HEK293 (cell line): ENCODE results near the gene CEMIP2.

Source experiments
- GLI2 ChIP-seq: fragments of 450-650 bp; formaldehyde crosslinking; IDR thresholded peaks from 2 replicates; pipeline ENCODE4; 2017; ENCODE audit warnings: missing biosample characterization, missing genetic modification characterization, low read depth, borderline replicate concordance
- GLIS1 ChIP-seq: fragments of 450-650 bp; formaldehyde crosslinking; IDR thresholded peaks from 2 replicates; pipeline ENCODE4 v1.5.1; 2016; ENCODE audit warnings: missing biosample characterization, missing genetic modification characterization
- HOXC10 ChIP-seq: sonication (generic); formaldehyde crosslinking; IDR thresholded peaks from 2 replicates; pipeline ENCODE4 v1.8.1; 2023; ENCODE audit warnings: mild to moderate bottlenecking, missing genetic modification reagents
- IKZF3 ChIP-seq: fragments of 450-650 bp; IDR thresholded peaks from 2 replicates; pipeline ENCODE4 v1.5.0; 2018; ENCODE audit warnings: missing biosample characterization, mild to moderate bottlenecking, missing genetic modification characterization, moderate library complexity
- SCRT2 ChIP-seq: fragments of 450-650 bp; formaldehyde crosslinking; IDR thresholded peaks from 2 replicates; pipeline ENCODE4 v1.5.1; 2016; ENCODE audit warnings: missing biosample characterization, missing genetic modification characterization
- SP3 ChIP-seq: fragments of 450-650 bp; formaldehyde crosslinking; IDR thresholded peaks from 2 replicates; pipeline ENCODE4 v1.5.1; 2016; ENCODE audit warnings: missing biosample characterization, missing genetic modification characterization
- WT1 ChIP-seq: fragments of 450-650 bp; formaldehyde crosslinking; IDR thresholded peaks from 2 replicates; pipeline ENCODE4 v1.5.1; 2016; ENCODE audit warnings: missing biosample characterization, missing genetic modification characterization
- ZBTB48 ChIP-seq: fragments of 450-650 bp; formaldehyde crosslinking; IDR thresholded peaks from 2 replicates; pipeline ENCODE4 v1.5.1; 2016; ENCODE audit warnings: missing biosample characterization, missing genetic modification characterization
- ZBTB8A ChIP-seq: fragments of 450-650 bp; formaldehyde crosslinking; IDR thresholded peaks from 2 replicates; pipeline ENCODE4 v1.5.1; 2016; ENCODE audit warnings: missing biosample characterization, missing genetic modification characterization
- ZFP37 ChIP-seq: fragments of 450-650 bp; formaldehyde crosslinking; IDR thresholded peaks from 2 replicates; pipeline ENCODE4 v1.5.1; 2016; ENCODE audit warnings: missing biosample characterization, missing genetic modification characterization
- ZNF133 ChIP-seq: fragments of 450-650 bp; formaldehyde crosslinking; IDR thresholded peaks from 2 replicates; pipeline ENCODE4 v1.5.1; 2016; ENCODE audit warnings: missing biosample characterization, missing genetic modification characterization
- ZNF138 ChIP-seq: fragments of 450-650 bp; formaldehyde crosslinking; IDR thresholded peaks from 2 replicates; pipeline ENCODE4 v1.5.1; 2016; ENCODE audit warnings: missing biosample characterization, missing genetic modification characterization, borderline replicate concordance
- ZNF146 ChIP-seq: fragments of 450-650 bp; formaldehyde crosslinking; IDR thresholded peaks from 2 replicates; pipeline ENCODE4 v1.5.1; 2016; ENCODE audit warnings: missing biosample characterization, missing genetic modification characterization
- ZNF2 ChIP-seq: fragments of 450-650 bp; formaldehyde crosslinking; IDR thresholded peaks from 2 replicates; pipeline ENCODE4 v1.5.1; 2016; ENCODE audit warnings: missing biosample characterization, missing genetic modification characterization
- ZNF274 ChIP-seq, 2 experiments: fragments of 200-500 bp in 1 of 2; fragments of 450-650 bp in 1 of 2; sonication (Bioruptor generic) in 1 of 2; formaldehyde crosslinking in 1 of 2; IDR thresholded peaks; 2 replicates each; pipeline versions ENCODE4 v1.5.1 to v1.6.1; 2014 to 2016; ENCODE audit warnings: borderline replicate concordance in 1 of 2, inconsistent platforms in 1 of 2, low read length in 1 of 2, missing biosample characterization in 1 of 2, missing genetic modification characterization in 1 of 2
- ZNF335 ChIP-seq: fragments of 450-650 bp; formaldehyde crosslinking; conservative IDR thresholded peaks from 2 replicates; pipeline ENCODE4 v1.5.1; 2016; ENCODE audit warnings: missing biosample characterization, missing genetic modification characterization
- ZNF341 ChIP-seq: fragments of 450-650 bp; formaldehyde crosslinking; IDR thresholded peaks from 2 replicates; pipeline ENCODE4; 2016; ENCODE audit warnings: low read depth, missing biosample characterization, missing genetic modification characterization
- ZNF426 ChIP-seq: fragments of 450-650 bp; formaldehyde crosslinking; IDR thresholded peaks from 2 replicates; pipeline ENCODE4 v1.5.1; 2017; ENCODE audit warnings: missing biosample characterization, missing genetic modification characterization, mild to moderate bottlenecking, inconsistent platforms, moderate library complexity
- ZNF473 ChIP-seq: fragments of 450-650 bp; formaldehyde crosslinking; IDR thresholded peaks from 2 replicates; pipeline ENCODE4 v1.5.1; 2017; ENCODE audit warnings: missing biosample characterization, missing genetic modification characterization
- ZNF610 ChIP-seq: fragments of 450-650 bp; formaldehyde crosslinking; IDR thresholded peaks from 2 replicates; pipeline ENCODE4 v1.5.1; 2016; ENCODE audit warnings: missing biosample characterization, missing genetic modification characterization, borderline replicate concordance
- ZNF843 ChIP-seq: fragments of 450-650 bp; formaldehyde crosslinking; IDR thresholded peaks from 2 replicates; pipeline ENCODE4 v1.5.1; 2016; ENCODE audit warnings: missing biosample characterization, missing genetic modification characterization
- TF ChIP-seq, protein P1 (sequence below): fragments of 450-650 bp; formaldehyde crosslinking; IDR thresholded peaks from 2 replicates; pipeline ENCODE4 v1.5.1; 2017; ENCODE audit warnings: missing biosample characterization, missing genetic modification characterization
- TF ChIP-seq, protein P2 (sequence below): fragments of 450-650 bp; formaldehyde crosslinking; IDR thresholded peaks from 2 replicates; pipeline ENCODE4 v1.5.1; 2016; ENCODE audit warnings: missing biosample characterization, missing genetic modification characterization
- TF ChIP-seq, protein P3 (sequence below): fragments of 450-650 bp; formaldehyde crosslinking; IDR thresholded peaks from 2 replicates; pipeline ENCODE4 v1.5.1; 2016; ENCODE audit warnings: missing biosample characterization, missing genetic modification characterization
- TF ChIP-seq, protein P4 (sequence below): sonication (generic); formaldehyde crosslinking; IDR thresholded peaks from 2 replicates; pipeline ENCODE4 v1.8.1; 2022; ENCODE audit warnings: mild to moderate bottlenecking, moderate library complexity, missing genetic modification reagents
- TF ChIP-seq, protein P5 (sequence below): fragments of 450-650 bp; formaldehyde crosslinking; IDR thresholded peaks from 2 replicates; pipeline ENCODE4 v1.5.1; 2016; ENCODE audit warnings: missing biosample characterization, missing genetic modification characterization

CEMIP2 gene

DNA sequence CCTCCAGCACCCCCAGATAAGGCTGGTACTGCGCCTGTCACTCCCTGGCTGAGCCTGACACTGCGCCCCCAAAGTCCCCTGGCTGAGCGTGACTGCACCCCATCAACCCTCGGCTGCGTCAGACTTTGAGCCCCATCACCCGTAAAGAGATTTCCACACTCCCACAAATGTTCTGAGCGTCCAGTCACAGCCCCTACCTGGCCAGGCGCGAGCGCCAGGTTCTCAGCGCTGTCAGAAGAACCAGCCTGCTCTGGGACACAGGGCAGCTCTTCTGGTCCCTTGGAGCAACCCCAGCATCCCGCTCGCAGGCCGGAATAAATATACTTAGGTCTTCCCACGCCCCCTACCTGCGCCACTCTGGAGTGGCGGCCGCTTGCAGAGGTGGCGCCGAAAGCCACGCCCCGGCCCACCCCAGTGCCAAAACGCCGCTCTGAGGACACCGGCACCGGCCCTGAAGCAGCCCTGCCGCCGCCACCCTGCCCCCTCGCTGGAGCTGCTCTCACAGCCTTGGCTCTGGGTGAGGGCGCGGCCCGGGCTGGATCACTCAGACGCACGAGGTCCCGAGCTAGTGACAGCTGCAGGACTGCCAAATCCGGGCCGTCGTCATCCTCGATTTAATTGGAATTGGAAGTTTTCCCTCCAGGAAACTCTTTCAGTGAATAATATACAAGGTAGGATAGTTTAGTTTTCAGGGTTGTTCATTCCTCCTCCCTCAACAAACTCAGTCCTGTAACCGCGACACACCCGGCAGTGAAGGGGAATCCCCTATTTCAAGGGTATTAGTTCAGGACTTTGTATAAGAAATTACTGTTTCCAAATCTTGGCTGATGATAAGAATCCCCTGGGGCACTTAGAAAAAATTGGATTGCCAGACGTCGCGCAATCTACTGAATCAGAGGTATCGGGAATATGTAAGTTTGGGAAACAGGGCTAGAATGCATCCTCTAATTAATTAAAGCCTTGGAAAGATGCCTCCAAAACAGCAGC, 1.2 kb upstream of the CEMIP2 start (continued):
- TF ChIP-seq, protein P1, sequence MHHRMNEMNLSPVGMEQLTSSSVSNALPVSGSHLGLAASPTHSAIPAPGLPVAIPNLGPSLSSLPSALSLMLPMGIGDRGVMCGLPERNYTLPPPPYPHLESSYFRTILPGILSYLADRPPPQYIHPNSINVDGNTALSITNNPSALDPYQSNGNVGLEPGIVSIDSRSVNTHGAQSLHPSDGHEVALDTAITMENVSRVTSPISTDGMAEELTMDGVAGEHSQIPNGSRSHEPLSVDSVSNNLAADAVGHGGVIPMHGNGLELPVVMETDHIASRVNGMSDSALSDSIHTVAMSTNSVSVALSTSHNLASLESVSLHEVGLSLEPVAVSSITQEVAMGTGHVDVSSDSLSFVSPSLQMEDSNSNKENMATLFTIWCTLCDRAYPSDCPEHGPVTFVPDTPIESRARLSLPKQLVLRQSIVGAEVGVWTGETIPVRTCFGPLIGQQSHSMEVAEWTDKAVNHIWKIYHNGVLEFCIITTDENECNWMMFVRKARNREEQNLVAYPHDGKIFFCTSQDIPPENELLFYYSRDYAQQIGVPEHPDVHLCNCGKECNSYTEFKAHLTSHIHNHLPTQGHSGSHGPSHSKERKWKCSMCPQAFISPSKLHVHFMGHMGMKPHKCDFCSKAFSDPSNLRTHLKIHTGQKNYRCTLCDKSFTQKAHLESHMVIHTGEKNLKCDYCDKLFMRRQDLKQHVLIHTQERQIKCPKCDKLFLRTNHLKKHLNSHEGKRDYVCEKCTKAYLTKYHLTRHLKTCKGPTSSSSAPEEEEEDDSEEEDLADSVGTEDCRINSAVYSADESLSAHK (tag by site-specific recombination): no peak
- no peak for TF ChIP-seq SCRT2 (tag by site-specific recombination)
- no peak for TF ChIP-seq ZNF843 (tag by site-specific recombination)
- peak; percentile 24; the same call in 1 of the 2 replicates for TF ChIP-seq GLIS1 (tag by site-specific recombination)
- TF ChIP-seq HOXC10: no peak
- 0 out of 2 replicates have a peak, but pooled peaks have one; percentile 54 for TF ChIP-seq ZBTB8A
- TF ChIP-seq, protein P2, sequence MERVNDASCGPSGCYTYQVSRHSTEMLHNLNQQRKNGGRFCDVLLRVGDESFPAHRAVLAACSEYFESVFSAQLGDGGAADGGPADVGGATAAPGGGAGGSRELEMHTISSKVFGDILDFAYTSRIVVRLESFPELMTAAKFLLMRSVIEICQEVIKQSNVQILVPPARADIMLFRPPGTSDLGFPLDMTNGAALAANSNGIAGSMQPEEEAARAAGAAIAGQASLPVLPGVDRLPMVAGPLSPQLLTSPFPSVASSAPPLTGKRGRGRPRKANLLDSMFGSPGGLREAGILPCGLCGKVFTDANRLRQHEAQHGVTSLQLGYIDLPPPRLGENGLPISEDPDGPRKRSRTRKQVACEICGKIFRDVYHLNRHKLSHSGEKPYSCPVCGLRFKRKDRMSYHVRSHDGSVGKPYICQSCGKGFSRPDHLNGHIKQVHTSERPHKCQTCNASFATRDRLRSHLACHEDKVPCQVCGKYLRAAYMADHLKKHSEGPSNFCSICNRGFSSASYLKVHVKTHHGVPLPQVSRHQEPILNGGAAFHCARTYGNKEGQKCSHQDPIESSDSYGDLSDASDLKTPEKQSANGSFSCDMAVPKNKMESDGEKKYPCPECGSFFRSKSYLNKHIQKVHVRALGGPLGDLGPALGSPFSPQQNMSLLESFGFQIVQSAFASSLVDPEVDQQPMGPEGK (tag by site-specific recombination): peak; percentile 20; the same call in 1 of the 2 replicates
- no peak for TF ChIP-seq ZNF133 (tag by site-specific recombination)
- peak; percentile 72 for TF ChIP-seq ZBTB48 (tag by site-specific recombination)
- TF ChIP-seq ZNF138 (tag by site-specific recombination): no peak
- no peak for TF ChIP-seq ZNF146 (tag by site-specific recombination)
- TF ChIP-seq, protein P3, sequence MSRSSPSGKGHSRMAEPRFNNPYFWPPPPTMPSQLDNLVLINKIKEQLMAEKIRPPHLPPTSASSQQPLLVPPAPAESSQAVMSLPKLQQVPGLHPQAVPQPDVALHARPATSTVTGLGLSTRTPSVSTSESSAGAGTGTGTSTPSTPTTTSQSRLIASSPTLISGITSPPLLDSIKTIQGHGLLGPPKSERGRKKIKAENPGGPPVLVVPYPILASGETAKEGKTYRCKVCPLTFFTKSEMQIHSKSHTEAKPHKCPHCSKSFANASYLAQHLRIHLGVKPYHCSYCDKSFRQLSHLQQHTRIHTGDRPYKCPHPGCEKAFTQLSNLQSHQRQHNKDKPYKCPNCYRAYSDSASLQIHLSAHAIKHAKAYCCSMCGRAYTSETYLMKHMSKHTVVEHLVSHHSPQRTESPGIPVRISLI (tag by site-specific recombination): no peak
- TF ChIP-seq ZNF335 (tag by site-specific recombination): peak; percentile 89
- TF ChIP-seq ZNF610 (tag by site-specific recombination): 0 out of 2 replicates have a peak, but pooled peaks have one; percentile 24
- TF ChIP-seq, protein P4, sequence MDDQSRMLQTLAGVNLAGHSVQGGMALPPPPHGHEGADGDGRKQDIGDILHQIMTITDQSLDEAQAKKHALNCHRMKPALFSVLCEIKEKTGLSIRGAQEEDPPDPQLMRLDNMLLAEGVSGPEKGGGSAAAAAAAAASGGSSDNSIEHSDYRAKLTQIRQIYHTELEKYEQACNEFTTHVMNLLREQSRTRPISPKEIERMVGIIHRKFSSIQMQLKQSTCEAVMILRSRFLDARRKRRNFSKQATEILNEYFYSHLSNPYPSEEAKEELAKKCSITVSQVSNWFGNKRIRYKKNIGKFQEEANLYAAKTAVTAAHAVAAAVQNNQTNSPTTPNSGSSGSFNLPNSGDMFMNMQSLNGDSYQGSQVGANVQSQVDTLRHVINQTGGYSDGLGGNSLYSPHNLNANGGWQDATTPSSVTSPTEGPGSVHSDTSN (CRISPR knock-in tag): 0 out of 2 replicates have a peak, but pooled peaks have one; percentile 9
- TF ChIP-seq ZNF2 (tag by site-specific recombination): 0 out of 2 replicates have a peak, but pooled peaks have one; percentile 21
- TF ChIP-seq ZFP37: 0 out of 2 replicates have a peak, but pooled peaks have one; percentile 13
- TF ChIP-seq GLI2 (tag by site-specific recombination): no peak
- TF ChIP-seq ZNF473 (tag by site-specific recombination): no peak
- TF ChIP-seq WT1: no peak
- TF ChIP-seq IKZF3: no peak
- TF ChIP-seq, protein P5, sequence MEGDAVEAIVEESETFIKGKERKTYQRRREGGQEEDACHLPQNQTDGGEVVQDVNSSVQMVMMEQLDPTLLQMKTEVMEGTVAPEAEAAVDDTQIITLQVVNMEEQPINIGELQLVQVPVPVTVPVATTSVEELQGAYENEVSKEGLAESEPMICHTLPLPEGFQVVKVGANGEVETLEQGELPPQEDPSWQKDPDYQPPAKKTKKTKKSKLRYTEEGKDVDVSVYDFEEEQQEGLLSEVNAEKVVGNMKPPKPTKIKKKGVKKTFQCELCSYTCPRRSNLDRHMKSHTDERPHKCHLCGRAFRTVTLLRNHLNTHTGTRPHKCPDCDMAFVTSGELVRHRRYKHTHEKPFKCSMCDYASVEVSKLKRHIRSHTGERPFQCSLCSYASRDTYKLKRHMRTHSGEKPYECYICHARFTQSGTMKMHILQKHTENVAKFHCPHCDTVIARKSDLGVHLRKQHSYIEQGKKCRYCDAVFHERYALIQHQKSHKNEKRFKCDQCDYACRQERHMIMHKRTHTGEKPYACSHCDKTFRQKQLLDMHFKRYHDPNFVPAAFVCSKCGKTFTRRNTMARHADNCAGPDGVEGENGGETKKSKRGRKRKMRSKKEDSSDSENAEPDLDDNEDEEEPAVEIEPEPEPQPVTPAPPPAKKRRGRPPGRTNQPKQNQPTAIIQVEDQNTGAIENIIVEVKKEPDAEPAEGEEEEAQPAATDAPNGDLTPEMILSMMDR (tag by site-specific recombination): peak; percentile 66
- peak; percentile 33; the same call in 1 of the 2 replicates for TF ChIP-seq SP3 (tag by site-specific recombination)
- no peak for TF ChIP-seq ZNF274 (IDR thresholded peaks at IDR 0.05; ENCODE audit: low read length)
- no peak for TF ChIP-seq ZNF274 (tag by site-specific recombination; IDR thresholded peaks at IDR 0.05; ENCODE audit: borderline replicate concordance)
- peak; percentile 73; the same call in 1 of the 2 replicates for TF ChIP-seq ZNF341 (tag by site-specific recombination)
- TF ChIP-seq ZNF426 (tag by site-specific recombination): no peak
